Measurements from ENCODE around the gene RGS18.
"Not testable (repeated sequence)": the region's sequence is repeated elsewhere in the genome, so short reads cannot be mapped to it uniquely, and the experiment has no call there.

The RGS18 gene

GRCh38 chr1:192167911-192168700 is 9.8 kb downstream of the RGS18 start:
- no peak for FAIRE-seq

GRCh38 chr1:192168964-192169363 is 10.7 kb downstream of the RGS18 start:
- FAIRE-seq = no peak

GRCh38 chr1:192170196-192170984 is 12.1 kb downstream of the RGS18 start:
- no peak for FAIRE-seq

GRCh38 chr1:192171123-192171522 is 12.9 kb downstream of the RGS18 start:
- no peak for FAIRE-seq

GRCh38 chr1:192175971-192176370 is 17.7 kb downstream of the RGS18 start:
- FAIRE-seq = no peak

GRCh38 chr1:192183788-192184187 is 25.5 kb downstream of the RGS18 start:
- FAIRE-seq = no peak

GRCh38 chr1:192186197-192186596 is 27.9 kb downstream of the RGS18 start:
- FAIRE-seq = no peak

- FAIRE-seq = no peak
These were observed 31.8 kb downstream of the RGS18 start for GRCh38 chr1:192190066-192190465.

GRCh38 chr1:192201303-192201702 is 43.0 kb downstream of the RGS18 start:
- no peak for FAIRE-seq

GRCh38 chr1:192224396-192224795 is 66.1 kb downstream of the RGS18 start:
- FAIRE-seq = no peak

- no peak for FAIRE-seq
These were observed 66.6 kb downstream of the RGS18 start for GRCh38 chr1:192224846-192225245.

- no peak for FAIRE-seq
These were observed 67.0 kb downstream of the RGS18 start for GRCh38 chr1:192225266-192225665.

- FAIRE-seq = no peak
These were observed 67.4 kb downstream of the RGS18 start for GRCh38 chr1:192225703-192226102.

- no peak for FAIRE-seq
These were observed 69.1 kb downstream of the RGS18 start for GRCh38 chr1:192227330-192227729.

- not testable (repeated sequence) for FAIRE-seq
These were observed 69.7 kb downstream of the RGS18 start for GRCh38 chr1:192227980-192228379.

- FAIRE-seq = no peak
These were observed 74.7 kb downstream of the RGS18 start for GRCh38 chr1:192232817-192233417.

- no peak for FAIRE-seq
These were observed 76.9 kb downstream of the RGS18 start for GRCh38 chr1:192235127-192235526.
